Activated CD8-positive, alpha-beta T cell treated with anti-CD3 and anti-CD28 coated beads, Interleukin-2, amount 10 ng/mL, durations not matched to agents 7 days and 5 days (primary cell): Measurements from ENCODE around the gene RASGRP3. TPM values are rescaled to one million over a fixed set of nuclear protein-coding genes. Genes with fewer than 3 reads are reported as not detected.
A peak's percentile ranks its signal among the peaks of the same experiment; 100 is the strongest.

Source experiments
- ATAC-seq: fragments of 150-1000 bp; cut with Tn5 transposase; one replicate; pipeline ENCODE4 v1.10.0; 2021; ENCODE audit warnings: moderate library complexity
- CTCF ChIA-PET: fragments of 350-600 bp; sonication (Branson Sonifier 250); formaldehyde crosslinking; loops from one replicate; lab custom pipeline; 2021; ENCODE audit warnings: antibody characterized with exemption; lab: Charles Lee
- POLR2A ChIA-PET: fragments of 350-600 bp; sonication (Branson Sonifier 250); formaldehyde crosslinking; loops from one replicate; lab custom pipeline; 2021; ENCODE audit warnings: antibody characterized with exemption; lab: Charles Lee
- DNase-seq: peaks from one replicate; pipeline ENCODE4 v3.0.0-alpha.2; 2020
- H3K27ac Mint-ChIP-seq: one replicate; pipeline ENCODE4 v1.8.0; 2021; ENCODE audit warnings: mild to moderate bottlenecking, mixed read lengths
- H3K27me3 Mint-ChIP-seq: one replicate; pipeline ENCODE4 v1.8.0; 2021; ENCODE audit warnings: low read depth, mixed read lengths
- H3K36me3 Mint-ChIP-seq: one replicate; pipeline ENCODE4 v1.8.0; 2021; ENCODE audit warnings: low read depth, mixed read lengths
- H3K4me1 Mint-ChIP-seq: one replicate; pipeline ENCODE4 v1.8.0; 2021; ENCODE audit warnings: low read depth, mixed read lengths
- H3K4me3 Mint-ChIP-seq: one replicate; pipeline ENCODE4 v1.8.0; 2021; ENCODE audit warnings: mild to moderate bottlenecking, mixed read lengths
- H3K9me3 Mint-ChIP-seq: one replicate; pipeline ENCODE4 v1.8.0; 2022; ENCODE audit warnings: mixed read lengths; ENCODE audit not compliant: insufficient read depth
- total RNA-seq, 2 experiments: library from RNA; stranded (reverse); gene quantifications; one replicate each; pipeline ENCODE4 v1.2.3, GENCODE V29; 2021

RASGRP3 gene
- total RNA-seq, 2 experiments from 2014 or later: 3.7 to 4.0 TPM

DNA sequence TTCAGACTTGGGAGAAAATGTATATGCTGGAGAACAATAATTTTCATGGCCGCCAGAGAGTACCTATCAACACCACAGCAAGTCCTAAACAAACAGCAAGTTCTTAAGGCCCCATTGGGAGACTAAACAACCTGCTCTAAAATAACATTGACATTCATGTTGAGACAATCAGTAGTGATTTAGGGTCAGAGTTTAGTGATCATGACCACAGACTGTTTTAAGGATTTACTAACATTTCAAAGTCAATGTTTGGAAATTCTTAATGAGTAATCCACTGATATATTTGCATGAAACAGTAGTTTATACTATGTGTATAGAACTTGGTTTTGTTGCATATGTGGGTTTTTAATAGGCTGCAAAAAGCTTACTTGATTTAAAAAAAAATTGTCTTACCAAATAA is 34.7 kb downstream of the RASGRP3 start:
- ChIA-PET POLR2A (no interaction called here), CTCF (no interaction called here)
- Mint-ChIP-seq H3K4me3 (no peak overlapping the region), H3K9me3 (no peaks in the 10 kb centered on the region), H3K27me3 (peaks cover 2% of the 10 kb centered on the region), H3K27ac (no peak overlapping the region), H3K4me1 (no peaks in the 10 kb centered on the region), H3K36me3 (peaks cover 5% of the 10 kb centered on the region)
- ATAC-seq (no peak), DNase-seq (no peak)

DNA sequence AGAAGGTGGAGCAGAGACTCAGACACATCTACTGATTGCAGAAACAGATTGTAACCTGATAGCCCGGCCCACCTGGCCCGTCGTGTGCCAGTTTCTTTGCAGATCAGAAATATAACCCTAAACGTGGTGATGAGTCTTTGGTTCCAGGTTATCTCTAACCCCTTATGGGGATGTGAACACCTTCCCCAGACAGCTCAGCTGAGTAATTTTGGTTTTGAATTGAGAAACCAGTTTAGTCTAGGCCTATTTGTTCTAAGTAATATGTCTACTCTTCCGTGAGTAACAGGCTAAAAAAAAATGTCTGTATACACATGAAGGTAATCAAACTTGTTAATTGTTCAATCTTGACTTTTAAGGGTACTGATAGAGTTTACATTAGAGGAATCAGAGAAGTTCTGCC is 35.7 kb downstream of the RASGRP3 start:
- H3K27ac Mint-ChIP-seq: no peak overlapping the region
- DNase-seq (no peak), ATAC-seq (no peak)
- H3K4me3 Mint-ChIP-seq: no peak overlapping the region
- H3K4me1 Mint-ChIP-seq: no peaks in the 10 kb centered on the region
- peaks cover 2% of the 10 kb centered on the region for H3K27me3 Mint-ChIP-seq
- peaks cover 7% of the 10 kb centered on the region for H3K36me3 Mint-ChIP-seq
- H3K9me3 Mint-ChIP-seq: no peaks in the 10 kb centered on the region
- ChIA-PET CTCF (no interaction called here), POLR2A (no interaction called here)

DNA sequence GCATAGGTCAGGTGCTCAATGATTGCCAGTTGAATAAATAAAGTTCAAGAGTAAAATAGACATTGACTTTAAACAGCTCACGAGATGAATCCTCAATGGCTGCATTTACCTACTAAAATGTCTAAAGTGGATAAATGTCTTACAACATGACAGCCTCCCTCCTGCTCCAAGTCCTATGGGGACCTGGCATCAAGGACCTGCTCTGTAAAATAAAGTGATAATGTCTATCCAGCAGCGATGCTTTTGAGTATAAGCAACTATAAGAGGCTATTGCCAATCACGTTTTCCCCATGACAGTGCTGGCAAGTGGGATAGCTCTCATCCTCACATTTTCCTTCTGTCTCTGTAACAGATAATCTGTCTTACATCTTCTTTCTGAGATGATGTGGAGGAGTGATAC is 37.0 kb downstream of the RASGRP3 start:
- ATAC-seq: no peak
- no peak for DNase-seq
- Mint-ChIP-seq H3K36me3 (peaks cover 7% of the 10 kb centered on the region), H3K27me3 (no peaks in the 10 kb centered on the region), H3K4me3 (no peak overlapping the region), H3K9me3 (no peaks in the 10 kb centered on the region), H3K4me1 (no peaks in the 10 kb centered on the region), H3K27ac (no peak overlapping the region)
- ChIA-PET CTCF (interaction anchor here (1.1 kb wide), 1 partner anchor 38 kb away, joined by 5 read pairs; no protein-coding TSS in a partner anchor), POLR2A (no interaction called here)

DNA sequence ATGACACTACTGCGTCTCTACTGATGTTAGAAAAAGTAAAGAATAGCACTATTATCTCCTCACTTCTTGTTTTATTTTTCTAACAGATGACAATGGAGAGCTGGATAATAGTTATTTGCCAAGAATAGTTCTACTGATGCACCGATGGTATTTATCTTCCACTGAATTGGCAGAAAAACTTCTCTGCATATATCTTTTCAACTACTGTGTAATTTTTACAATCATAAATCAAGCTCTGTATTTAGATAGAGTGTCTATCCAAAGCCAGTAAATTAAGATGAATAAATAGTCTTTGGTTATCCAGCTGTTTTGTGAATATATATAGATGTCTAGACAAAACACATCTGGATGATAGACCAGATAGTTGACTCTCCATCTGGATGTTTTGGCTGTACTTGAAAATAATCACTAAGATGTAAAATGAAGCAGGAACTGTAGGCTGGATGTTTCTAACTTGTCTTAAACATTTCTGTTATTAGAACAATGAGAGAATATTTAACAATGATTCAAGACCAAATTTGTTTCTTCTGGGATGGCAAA is 40.1 kb downstream of the RASGRP3 start:
- H3K27ac Mint-ChIP-seq: no peak overlapping the region
- DNase-seq: no peak
- no peaks in the 10 kb centered on the region for H3K27me3 Mint-ChIP-seq
- H3K9me3 Mint-ChIP-seq: no peaks in the 10 kb centered on the region
- ChIA-PET POLR2A (no interaction called here), CTCF (no interaction called here)
- no peak overlapping the region for H3K4me3 Mint-ChIP-seq
- no peaks in the 10 kb centered on the region for H3K4me1 Mint-ChIP-seq
- ATAC-seq: no peak
- peaks cover 7% of the 10 kb centered on the region for H3K36me3 Mint-ChIP-seq

DNA sequence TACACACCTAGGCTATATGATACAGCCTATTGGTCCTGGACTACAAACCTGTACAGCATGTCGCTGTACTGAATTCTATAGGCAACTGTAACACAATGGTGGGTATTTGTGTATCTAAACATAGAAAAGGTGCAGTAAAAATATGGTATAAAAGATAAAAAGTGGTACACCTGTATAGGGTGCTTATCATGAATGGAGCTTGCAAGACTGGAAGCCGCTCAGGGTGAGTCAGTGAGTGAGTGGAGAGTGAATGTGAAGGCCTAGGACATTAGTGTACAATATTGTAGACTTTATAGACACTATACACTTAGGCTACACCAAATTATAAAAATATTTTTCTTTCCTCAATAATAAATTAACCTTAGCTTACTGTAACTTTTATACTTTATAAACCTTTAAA is 41.8 kb downstream of the RASGRP3 start:
- H3K36me3 Mint-ChIP-seq: peaks cover 7% of the 10 kb centered on the region
- POLR2A ChIA-PET: no interaction called here
- CTCF ChIA-PET: interaction anchor here (1.0 kb wide), 1 partner anchor 12 kb away, joined by 3 read pairs; no protein-coding TSS in a partner anchor

DNA sequence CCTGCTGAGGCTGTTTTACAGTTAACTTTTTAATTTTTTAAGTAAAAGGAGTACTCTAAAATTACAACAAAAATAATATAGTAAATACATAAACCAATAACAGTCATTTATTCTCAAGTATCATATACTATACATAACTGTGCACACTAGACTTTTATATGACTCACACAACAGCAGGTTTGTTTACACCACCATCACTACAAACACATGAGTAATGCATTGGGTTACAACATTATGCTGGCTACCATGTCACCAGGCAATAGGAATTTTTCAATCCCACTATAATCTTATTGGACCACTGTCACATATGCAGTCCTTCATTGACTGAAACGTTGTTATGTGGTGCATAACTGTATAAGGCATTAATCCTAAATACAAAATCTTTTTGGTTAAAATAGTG is 42.5 kb downstream of the RASGRP3 start:
- ChIA-PET POLR2A (no interaction called here), CTCF (no interaction called here)
- no peak overlapping the region for H3K27ac Mint-ChIP-seq
- no peak for DNase-seq
- H3K27me3 Mint-ChIP-seq: no peaks in the 10 kb centered on the region
- H3K9me3 Mint-ChIP-seq: no peaks in the 10 kb centered on the region
- no peak for ATAC-seq
- peaks cover 7% of the 10 kb centered on the region for H3K36me3 Mint-ChIP-seq
- no peak overlapping the region for H3K4me3 Mint-ChIP-seq
- H3K4me1 Mint-ChIP-seq: no peaks in the 10 kb centered on the region

More for the DNA sequence above, 41.8 kb downstream of the RASGRP3 start:
- H3K4me3 Mint-ChIP-seq: no peak overlapping the region
- no peak overlapping the region for H3K27ac Mint-ChIP-seq
- DNase-seq: no peak
- no peaks in the 10 kb centered on the region for H3K27me3 Mint-ChIP-seq
- H3K4me1 Mint-ChIP-seq: no peaks in the 10 kb centered on the region
- ATAC-seq: no peak
- H3K9me3 Mint-ChIP-seq: no peaks in the 10 kb centered on the region

DNA sequence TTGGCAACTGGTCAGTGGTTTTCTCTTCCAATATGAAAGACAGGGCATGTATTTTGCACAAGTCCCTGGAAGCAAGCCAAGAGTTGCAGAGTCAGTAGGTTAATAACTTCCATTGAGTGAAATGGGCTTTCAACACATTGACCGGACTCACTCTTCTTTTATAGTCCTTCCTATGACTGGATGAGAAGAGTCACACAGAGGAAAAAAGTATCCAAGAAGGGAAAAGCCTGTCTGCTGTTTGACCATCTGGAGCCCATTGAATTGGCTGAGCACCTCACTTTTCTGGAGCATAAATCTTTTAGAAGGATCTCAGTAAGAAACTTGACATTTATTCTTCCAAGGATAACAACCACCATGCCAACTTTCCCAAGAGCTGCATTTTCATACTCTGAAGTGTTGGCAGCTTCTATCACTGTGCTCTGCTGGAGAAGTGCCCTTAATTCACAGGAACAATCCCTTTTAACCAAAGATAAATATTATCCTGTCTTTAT is 45.4 kb downstream of the RASGRP3 start:
- Mint-ChIP-seq H3K4me3 (no peak overlapping the region), H3K27me3 (no peaks in the 10 kb centered on the region), H3K9me3 (no peaks in the 10 kb centered on the region), H3K27ac (no peak overlapping the region), H3K4me1 (peaks cover 11% of the 10 kb centered on the region), H3K36me3 (no peaks in the 10 kb centered on the region)
- ATAC-seq: no peak
- ChIA-PET CTCF (interaction anchor here (1.7 kb wide), 1 partner anchor 46 kb away, joined by 5 read pairs; no protein-coding TSS in a partner anchor), POLR2A (interaction anchor here (1.1 kb wide), 1 partner anchor 966 kb away, joined by 4 read pairs; no protein-coding TSS in a partner anchor)
- DNase-seq: no peak

DNA sequence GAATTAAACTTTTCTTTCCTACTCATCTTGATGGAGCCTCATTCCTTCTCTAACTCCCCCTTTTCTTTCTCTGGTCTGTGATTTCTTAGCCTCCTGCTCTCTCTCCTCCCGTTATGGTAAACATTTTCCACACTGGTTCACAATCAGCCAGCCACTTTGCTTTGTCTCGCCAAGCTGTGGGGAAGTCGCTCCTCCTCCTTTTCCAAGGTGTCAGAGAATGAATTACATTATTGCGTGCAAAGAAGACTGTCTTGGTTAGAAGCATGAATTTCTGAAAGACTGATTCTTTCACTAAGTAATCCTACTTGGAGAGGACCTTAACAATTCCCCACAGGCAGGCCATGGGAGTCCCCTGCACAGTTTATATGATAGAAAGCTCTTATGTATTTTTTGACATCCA is 46.1 kb downstream of the RASGRP3 start:
- Mint-ChIP-seq H3K27me3 (no peaks in the 10 kb centered on the region), H3K36me3 (peaks cover 2% of the 10 kb centered on the region), H3K4me3 (no peak overlapping the region), H3K4me1 (peaks cover 13% of the 10 kb centered on the region), H3K27ac (no peak overlapping the region), H3K9me3 (no peaks in the 10 kb centered on the region)
- ChIA-PET CTCF (no interaction called here), POLR2A (interaction anchor here (1.1 kb wide), 1 partner anchor 966 kb away, joined by 4 read pairs; no protein-coding TSS in a partner anchor)
- no peak for DNase-seq
- ATAC-seq: no peak

DNA sequence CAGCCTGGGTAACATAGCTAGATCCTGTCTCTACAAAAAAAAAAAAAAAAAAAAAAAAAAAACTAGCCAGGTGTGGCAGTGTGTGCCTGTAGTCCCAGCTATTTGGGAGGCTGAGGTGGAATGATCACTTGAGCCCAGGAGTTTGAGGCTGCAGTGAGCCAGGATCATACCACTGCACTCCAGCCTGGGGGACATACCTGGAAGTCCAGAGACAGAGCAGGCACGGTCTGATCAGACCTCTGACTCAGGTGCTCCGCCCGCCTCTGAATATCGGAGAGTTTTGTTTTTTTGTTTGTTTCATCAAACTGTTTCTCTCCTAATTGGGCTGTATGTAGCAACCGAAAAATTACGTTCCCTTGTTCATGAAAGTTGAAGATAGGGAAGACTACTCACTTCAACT is 49.2 kb downstream of the RASGRP3 start:
- peaks cover 15% of the 10 kb centered on the region for H3K4me1 Mint-ChIP-seq
- no peak overlapping the region for H3K4me3 Mint-ChIP-seq
- ATAC-seq (no peak), DNase-seq (no peak)
- ChIA-PET CTCF (interaction anchor here (1.4 kb wide), 1 partner anchor 50 kb away, joined by 7 read pairs; the partner anchor contains the start of gene RASGRP3), POLR2A (interaction anchor here (1.5 kb wide), 1 partner anchor 50 kb away, joined by 11 read pairs; the partner anchor contains the start of gene RASGRP3)
- no peaks in the 10 kb centered on the region for H3K9me3 Mint-ChIP-seq
- H3K27ac Mint-ChIP-seq: no peak overlapping the region
- H3K36me3 Mint-ChIP-seq: peaks cover 6% of the 10 kb centered on the region
- no peaks in the 10 kb centered on the region for H3K27me3 Mint-ChIP-seq

DNA sequence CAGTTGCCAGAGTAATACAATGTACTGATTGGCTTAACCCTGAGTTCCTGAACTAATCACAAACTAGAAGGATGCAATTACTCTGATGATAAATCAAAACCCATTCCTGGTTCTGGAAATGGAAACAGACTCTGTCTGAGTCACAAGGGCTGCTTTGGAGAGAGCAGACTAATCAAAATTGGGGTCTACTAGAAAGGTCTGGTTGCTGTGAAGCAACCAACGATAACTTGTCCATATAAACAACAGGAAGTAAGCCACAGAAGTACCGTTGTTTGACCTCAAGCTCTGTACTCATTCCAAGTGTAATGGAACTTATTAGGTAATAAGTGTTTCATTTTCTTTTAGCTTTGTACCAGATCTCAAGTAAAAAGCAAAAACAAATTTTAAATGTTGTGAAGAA is 49.7 kb downstream of the RASGRP3 start:
- DNase-seq (no peak), ATAC-seq (peak; percentile 75)
- no peak overlapping the region for H3K4me3 Mint-ChIP-seq
- CTCF ChIA-PET: interaction anchor here (1.1 to 1.4 kb wide), 2 partner anchors 50 to 56 kb away, joined by 3 to 7 read pairs; partner anchors contain the start of gene RASGRP3
- peaks cover 6% of the 10 kb centered on the region for H3K36me3 Mint-ChIP-seq
- H3K4me1 Mint-ChIP-seq: peaks cover 15% of the 10 kb centered on the region
- H3K27ac Mint-ChIP-seq: no peak overlapping the region
- H3K27me3 Mint-ChIP-seq: no peaks in the 10 kb centered on the region
- no peaks in the 10 kb centered on the region for H3K9me3 Mint-ChIP-seq
- POLR2A ChIA-PET: interaction anchor here (1.5 kb wide), 1 partner anchor 50 kb away, joined by 11 read pairs; the partner anchor contains the start of gene RASGRP3

DNA sequence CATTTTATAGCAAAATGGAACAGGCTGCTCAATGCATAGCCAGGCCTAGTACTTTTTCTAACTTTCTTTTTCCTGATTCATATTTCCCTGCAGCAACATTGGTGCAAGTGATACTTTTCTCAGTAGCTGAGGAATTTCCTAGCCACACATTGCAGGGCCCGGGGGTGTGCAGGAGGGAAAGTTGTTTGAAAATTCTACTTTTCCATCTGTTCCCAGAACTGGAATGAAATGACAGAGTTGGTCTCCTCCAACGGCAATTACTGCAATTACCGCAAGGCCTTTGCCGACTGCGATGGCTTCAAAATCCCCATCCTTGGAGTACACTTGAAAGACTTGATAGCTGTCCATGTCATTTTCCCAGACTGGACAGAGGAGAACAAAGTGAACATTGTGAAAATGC is 50.5 kb downstream of the RASGRP3 start:
- H3K36me3 Mint-ChIP-seq: peaks cover 6% of the 10 kb centered on the region
- ChIA-PET CTCF (interaction anchor here (1.1 to 1.4 kb wide), 2 partner anchors 51 to 56 kb away, joined by 3 to 7 read pairs; partner anchors contain the start of gene RASGRP3), POLR2A (interaction anchor here (1.5 kb wide), 1 partner anchor 51 kb away, joined by 11 read pairs; the partner anchor contains the start of gene RASGRP3)
- no peak overlapping the region for H3K4me3 Mint-ChIP-seq
- H3K27ac Mint-ChIP-seq: no peak overlapping the region
- DNase-seq (no peak), ATAC-seq (no peak)
- peaks cover 15% of the 10 kb centered on the region for H3K4me1 Mint-ChIP-seq
- H3K27me3 Mint-ChIP-seq: no peaks in the 10 kb centered on the region
- no peaks in the 10 kb centered on the region for H3K9me3 Mint-ChIP-seq

DNA sequence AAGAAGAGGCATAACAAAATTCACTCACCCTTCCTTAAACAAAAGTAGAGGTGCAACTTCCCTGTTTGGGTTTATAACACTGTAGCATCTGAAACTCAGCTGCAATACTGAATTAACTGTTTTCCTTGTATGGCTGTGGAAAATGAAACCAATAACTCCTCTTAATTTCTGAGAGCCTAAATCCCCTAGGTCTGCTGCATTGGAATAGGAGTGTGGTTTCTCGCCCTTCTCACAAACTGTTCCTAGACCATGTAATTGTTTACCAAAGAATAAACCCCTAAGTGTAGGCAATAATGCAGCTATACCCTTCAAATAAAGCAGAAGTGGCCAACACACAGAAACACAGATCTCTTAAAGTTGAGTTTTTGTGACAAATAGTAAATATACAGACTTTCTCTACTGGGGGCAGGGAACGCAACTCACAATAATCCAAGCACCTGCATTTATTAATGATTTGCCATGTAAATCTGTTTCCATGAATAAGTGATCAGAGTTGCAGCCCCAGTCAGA is 52.0 kb downstream of the RASGRP3 start:
- Mint-ChIP-seq H3K27ac (no peak overlapping the region), H3K4me1 (peaks cover 15% of the 10 kb centered on the region), H3K4me3 (no peak overlapping the region), H3K9me3 (no peaks in the 10 kb centered on the region), H3K27me3 (no peaks in the 10 kb centered on the region), H3K36me3 (peaks cover 6% of the 10 kb centered on the region)
- ChIA-PET CTCF (no interaction called here), POLR2A (no interaction called here)
- DNase-seq (no peak), ATAC-seq (no peak)
